CD4-positive, alpha-beta T cell treated with Interleukin-2 at 100 ng/mL for 4 hours (primary cell): ENCODE measurements around the gene MTRF1L.

Experiments used
- DNase-seq: peaks from one replicate; pipeline ENCODE4 v3.0.0-alpha.2; 2020; ENCODE audit warnings: low spot score

The MTRF1L gene

GRCh38 chr6:153002613-153003365 lies at the start of gene MTRF1L:
MTRF1L (minus strand) TSS chr6:153002709; CDS start chr6:153002685, 24 bp downstream.
- peak; percentile 89 for DNase-seq

DNA sequence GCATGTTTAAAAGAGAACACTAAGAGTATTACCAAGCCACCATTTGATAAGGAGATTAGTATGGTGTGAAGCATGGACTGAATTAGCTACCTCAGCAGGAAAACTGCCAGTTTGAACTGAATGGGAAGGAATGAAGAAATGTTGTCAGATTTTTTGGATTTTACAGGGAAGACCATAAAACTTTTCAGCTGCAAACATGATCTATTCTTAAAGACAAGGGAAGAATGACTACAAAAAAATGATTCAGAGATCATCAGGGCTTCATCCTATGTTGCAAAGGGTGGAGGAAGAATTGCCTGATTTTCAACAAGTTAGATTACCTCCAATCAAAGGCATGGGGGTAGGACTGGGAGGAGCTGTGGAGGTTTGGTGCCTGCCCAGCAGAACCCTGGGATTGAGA lies 49.3 kb upstream of the MTRF1L start:
- DNase-seq, result no peak

GRCh38 chr6:153048631-153049030 lies 46.1 kb upstream of the MTRF1L start:
- DNase-seq, result no peak

DNA sequence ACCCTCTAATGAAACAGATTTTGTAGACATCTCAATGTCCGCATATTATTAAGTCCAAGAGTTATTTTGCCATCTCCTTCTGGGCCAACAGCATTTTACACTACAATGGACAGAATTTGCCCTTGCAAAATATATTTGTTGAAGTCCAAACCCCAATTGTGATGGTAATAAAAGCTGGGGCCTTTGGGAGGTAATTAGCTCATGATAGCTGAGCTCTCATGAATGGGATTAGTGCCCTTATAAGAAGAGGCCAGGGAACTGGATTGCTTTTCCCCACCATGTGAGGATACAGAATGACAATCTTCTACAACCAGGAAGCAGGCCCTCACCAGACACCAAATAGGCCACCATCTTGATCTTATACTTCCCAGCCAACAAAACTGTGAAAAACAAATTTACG lies 44.9 kb upstream of the MTRF1L start:
- no peak for DNase-seq

DNA sequence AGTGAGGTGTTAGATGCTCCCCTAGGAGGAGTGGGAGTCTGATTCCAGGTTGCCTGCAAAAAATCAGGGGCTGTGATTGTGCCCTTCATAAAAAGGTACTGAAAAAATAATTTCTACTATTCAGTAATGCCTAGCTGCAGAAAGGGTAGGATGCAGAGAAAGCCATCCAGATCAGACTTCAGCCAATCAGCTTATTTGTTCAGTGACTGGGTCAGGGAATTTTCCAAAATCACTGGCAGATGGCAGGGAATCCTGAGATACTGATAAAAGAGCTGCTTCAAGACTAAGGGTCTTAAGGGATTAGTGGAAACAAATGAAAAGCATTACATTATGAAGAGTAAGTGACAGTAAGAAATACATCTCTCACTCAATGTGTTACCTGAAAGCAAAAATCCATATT lies 42.8 kb upstream of the MTRF1L start:
- no peak for DNase-seq

GRCh38 chr6:153044295-153044694 lies 41.8 kb upstream of the MTRF1L start:
- DNase-seq, result no peak

GRCh38 chr6:153043719-153044118 lies 41.2 kb upstream of the MTRF1L start:
- no peak for DNase-seq

GRCh38 chr6:153038378-153039057 lies 36.0 kb upstream of the MTRF1L start:
- no peak for DNase-seq

- no peak for DNase-seq
These were observed 31.6 kb upstream of the MTRF1L start for GRCh38 chr6:153034139-153034538.

GRCh38 chr6:153032255-153032882 lies 29.9 kb upstream of the MTRF1L start:
- DNase-seq, result no peak

GRCh38 chr6:153031335-153031955 lies 28.9 kb upstream of the MTRF1L start:
- no peak for DNase-seq

- no peak for DNase-seq
These were observed 26.5 kb upstream of the MTRF1L start for GRCh38 chr6:153028963-153029362.

DNA sequence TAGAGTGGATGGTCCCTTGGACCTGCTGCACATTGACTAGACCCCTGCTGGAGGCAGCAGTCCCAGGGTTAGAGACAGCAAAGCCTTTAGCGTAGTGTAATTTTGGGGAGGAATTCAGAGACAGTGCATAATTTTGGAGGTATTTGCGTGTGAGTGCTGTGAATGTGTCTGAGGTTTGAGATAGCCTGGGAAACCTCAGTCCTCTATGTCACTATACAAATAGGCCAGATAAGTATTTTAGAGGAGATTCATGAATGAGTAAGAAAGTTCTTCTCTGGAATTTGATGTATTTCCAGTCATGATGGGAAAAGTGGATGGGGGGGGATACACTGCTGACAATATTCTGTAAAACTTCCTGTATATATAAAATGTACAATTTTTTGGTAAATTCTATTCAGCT lies 25.8 kb upstream of the MTRF1L start:
- DNase-seq, result no peak

- no peak for DNase-seq
These were observed 25.0 kb upstream of the MTRF1L start for GRCh38 chr6:153027480-153027879.

GRCh38 chr6:153024709-153025017 lies 22.2 kb upstream of the MTRF1L start:
- DNase-seq, result no peak

GRCh38 chr6:153023977-153024708 lies 21.6 kb upstream of the MTRF1L start:
- DNase-seq, result peak; percentile 75

- no peak for DNase-seq
These were observed 15.8 kb upstream of the MTRF1L start for GRCh38 chr6:153018355-153018754.

DNA sequence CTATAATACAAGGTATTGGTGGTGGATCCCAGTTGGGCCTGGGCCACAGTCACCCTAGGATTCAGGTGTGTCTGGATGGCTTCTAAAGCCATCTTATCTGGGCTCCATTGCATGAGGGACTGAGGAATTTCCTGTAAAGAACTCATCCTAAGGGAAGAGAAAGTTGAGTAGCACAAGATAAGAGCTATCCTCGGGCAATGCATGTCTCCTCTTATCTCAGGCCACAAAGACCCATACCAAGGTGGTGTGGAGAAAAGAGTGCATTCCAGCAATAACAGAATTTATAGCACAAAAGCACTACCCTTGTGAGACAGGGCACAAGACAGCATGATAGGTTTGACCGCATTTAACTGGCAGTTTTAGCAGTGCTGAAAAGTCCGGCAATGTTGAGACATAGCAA lies 14.3 kb upstream of the MTRF1L start:
- no peak for DNase-seq

- no peak for DNase-seq
These were observed 12.7 kb upstream of the MTRF1L start for GRCh38 chr6:153015094-153015640.

GRCh38 chr6:153013438-153013837 lies 10.9 kb upstream of the MTRF1L start:
- no peak for DNase-seq

GRCh38 chr6:153012856-153013255 lies 10.3 kb upstream of the MTRF1L start:
- DNase-seq, result no peak

DNA sequence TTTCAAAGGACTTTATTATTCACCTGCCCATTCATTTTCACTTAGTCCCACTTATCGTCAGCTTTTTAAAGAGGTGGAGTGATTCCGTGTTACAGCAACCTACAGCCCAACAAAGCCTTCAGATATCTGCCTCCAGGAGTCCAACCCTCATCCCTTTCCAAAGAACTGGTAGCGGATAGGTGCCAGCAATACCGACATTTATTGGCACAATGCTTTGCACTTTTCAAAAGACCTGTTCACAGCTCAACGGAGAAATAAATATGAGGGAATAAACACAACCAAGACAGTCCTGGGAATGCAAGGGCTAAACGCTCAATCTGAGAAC lies 819 bp upstream of the MTRF1L start:
- DNase-seq, result no peak
